HepG2 (cell line): ENCODE results near the gene LRP1B. TPM values are rescaled to one million over a fixed set of nuclear protein-coding genes. Genes with fewer than 3 reads are reported as not detected.

Source experiments
- ATAC-seq: fragments of 200-7000 bp; cut with Tn5 transposase; 3 replicates; pipeline ENCODE4 v1.9.1; 2020; ENCODE audit warnings: mild to moderate bottlenecking, moderate library complexity
- BruUV-seq: library from RNA; stranded (reverse); fragments of 400-500 nt; replicated peaks from 2 replicates; lab custom pipeline; 2021; lab: Mats Ljungman, UMichigan
- CTCF ChIA-PET: fragments of 300-600 bp; formaldehyde crosslinking; extraction: SDS; loops from one replicate; lab custom pipeline; 2021; ENCODE audit warnings: low total read pairs, inconsistent platforms, low intra/inter-chr PET ratio; lab: Yijun Ruan, JAX
- POLR2A ChIA-PET: fragments of 350-600 bp; sonication (Branson Sonifier 250); formaldehyde crosslinking; loops from one replicate; lab custom pipeline; 2020; ENCODE audit warnings: antibody characterized with exemption, inconsistent platforms; lab: Yijun Ruan, JAX
- DNase-seq: peaks from one replicate; pipeline ENCODE4 v3.0.0-alpha.2; 2015; ENCODE audit warnings: low spot score
- FAIRE-seq: peaks from 3 replicates; lab custom pipeline; 2011; peaks lifted over from hg19 to GRCh38; lab: Jason Lieb, UNC
- H2AFZ ChIP-seq: one replicate; pipeline ENCODE4 v1.6.1; 2011; ENCODE audit warnings: low read length, inconsistent platforms
- H3K27ac ChIP-seq: fragments of 300-600 bp; 3 replicates; pipeline ENCODE4 v1.8.0; 2011; ENCODE audit warnings: mixed run types, mild to moderate bottlenecking, mixed read lengths, low read length, inconsistent platforms; ENCODE audit not compliant: insufficient read depth; ENCODE audit errors: extremely low read length
- H3K27me3 ChIP-seq, 2 experiments: fragments of 200-600 bp in 1 of 2; 2 replicates in 1 of 2; 3 replicates in 1 of 2; pipeline versions ENCODE4 v1.6.0 to v1.8.0; 2011; ENCODE audit warnings: low read length in 2 of 2, mild to moderate bottlenecking in 2 of 2, moderate library complexity in 2 of 2, inconsistent platforms in 1 of 2; ENCODE audit not compliant: insufficient read depth in 2 of 2, control insufficient read depth in 1 of 2
- H3K36me3 ChIP-seq, 2 experiments: fragments of 200-600 bp in 1 of 2; replicated peaks in 1 of 2; 2 replicates in 1 of 2; 3 replicates in 1 of 2; pipeline versions ENCODE4 v1.5.1 to v1.8.0; 2011; ENCODE audit warnings: low read length in 2 of 2, inconsistent platforms in 1 of 2; ENCODE audit not compliant: insufficient read depth in 2 of 2, control insufficient read depth in 1 of 2
- H3K4me1 ChIP-seq: 2 replicates; pipeline ENCODE4 v1.5.1; 2012; ENCODE audit warnings: low read length, inconsistent platforms; ENCODE audit not compliant: insufficient read depth
- H3K4me2 ChIP-seq: 2 replicates; pipeline ENCODE4 v1.6.0; 2011; ENCODE audit warnings: low read depth, low read length, inconsistent platforms
- H3K4me3 ChIP-seq, 3 experiments: fragments of 200-600 bp in 1 of 3; sonication (generic), shearing (Covaris generic) in 1 of 3; replicated peaks in 1 of 3; 2 replicates each; pipeline ENCODE4 v1.5.1; 2011 to 2016; ENCODE audit warnings: low read length in 3 of 3, inconsistent platforms in 2 of 3, low read depth in 2 of 3, mild to moderate bottlenecking in 2 of 3, control low read depth in 1 of 3, mixed read lengths in 1 of 3; ENCODE audit not compliant: insufficient read depth in 1 of 3
- H3K79me2 ChIP-seq: one replicate; pipeline ENCODE4 v1.6.1; 2011; ENCODE audit warnings: low read length, inconsistent platforms; ENCODE audit not compliant: insufficient read depth
- H3K9ac ChIP-seq: 2 replicates; pipeline ENCODE4 v1.6.0; 2011; ENCODE audit warnings: mild to moderate bottlenecking, low read depth, low read length, inconsistent platforms; ENCODE audit not compliant: insufficient read depth
- H3K9me3 ChIP-seq: 2 replicates; pipeline ENCODE4 v1.5.1; 2012; ENCODE audit warnings: mild to moderate bottlenecking, low read length
- H4K20me1 ChIP-seq: 2 replicates; pipeline ENCODE4 v1.6.0; 2011; ENCODE audit warnings: inconsistent platforms, mild to moderate bottlenecking, low read length, moderate library complexity; ENCODE audit not compliant: insufficient read depth
- NR3C1 ChIP-seq: sonication (generic); formaldehyde crosslinking; IDR thresholded peaks from 2 replicates; pipeline ENCODE4 v1.4.0; 2020; ENCODE audit warnings: missing genetic modification reagents
- ZKSCAN8 ChIP-seq: IDR thresholded peaks from 2 replicates; pipeline ENCODE4 v1.6.1; 2016; ENCODE audit warnings: borderline replicate concordance, missing genetic modification reagents, missing compliant biosample characterization
- ZNF30 ChIP-seq: sonication (generic); formaldehyde crosslinking; IDR thresholded peaks from 2 replicates; pipeline ENCODE4 v1.5.0; 2020; ENCODE audit warnings: mild to moderate bottlenecking, missing genetic modification reagents
- ZNF552 ChIP-seq: sonication (generic); formaldehyde crosslinking; IDR thresholded peaks from 2 replicates; pipeline ENCODE4 v1.9.0; 2022; ENCODE audit warnings: missing genetic modification reagents, mild to moderate bottlenecking, borderline replicate concordance
- ZNF563 ChIP-seq: sonication (generic); formaldehyde crosslinking; IDR thresholded peaks from 2 replicates; pipeline ENCODE4 v1.8.0; 2022; ENCODE audit warnings: mild to moderate bottlenecking, moderate library complexity, missing genetic modification reagents
- ZNF710 ChIP-seq: sonication (generic); formaldehyde crosslinking; IDR thresholded peaks from 2 replicates; pipeline ENCODE4 v1.5.0; 2020; ENCODE audit warnings: mild to moderate bottlenecking, missing genetic modification reagents, borderline replicate concordance
- ZNF713 ChIP-seq: sonication (generic); formaldehyde crosslinking; IDR thresholded peaks from 2 replicates; pipeline ENCODE4 v1.4.0; 2020; ENCODE audit warnings: mild to moderate bottlenecking, missing genetic modification reagents
- ZNF75D ChIP-seq: sonication (generic); formaldehyde crosslinking; IDR thresholded peaks from 2 replicates; pipeline ENCODE4 v1.8.1; 2023; ENCODE audit warnings: missing genetic modification reagents, mild to moderate bottlenecking, borderline replicate concordance
- ZNF850 ChIP-seq: sonication (generic); formaldehyde crosslinking; conservative IDR thresholded peaks from 2 replicates; pipeline ENCODE4 v1.9.0; 2021; ENCODE audit warnings: mild to moderate bottlenecking, missing genetic modification reagents
- WGBS: methylation state at CpG from one replicate; pipeline ENCODE4 v1.1.6; 2017; ENCODE audit warnings: low lambda C conversion rate; 5-methylcytosine and 5-hydroxymethylcytosine counted together
- in situ Hi-C: cut with HindIII; loops from 2 replicates; pipeline ENCODE4 v1.10.0; 2017; ENCODE audit warnings: low pct_unique_long_range_greater_than_20kb; ENCODE audit not compliant: extremely low pct_ligation_motif_present
- intact Hi-C: fragments of 100-400 bp; cut with micrococcal nuclease; formaldehyde crosslinking; loops from one replicate; pipeline ENCODE4 v1.10.0; 2022; ENCODE audit not compliant: unreplicated experiment
- polyA plus RNA-seq, 8 experiments: library from polyadenylated mRNA; depleted of rRNA in 3 of 8; stranded (reverse) in 7 of 8; unstranded in 1 of 8; fragments of >200 nt; fragmentation: Illumina TruSeq in 4 of 8; extraction: Trizol in 4 of 8; gene quantifications; 2 replicates each; pipeline versions ENCODE4 v1.2.1 to v1.2.3, GENCODE V29; 2011 to 2016; ENCODE audit warnings: low read depth in 4 of 8, missing spikeins in 1 of 8, mixed read lengths in 1 of 8; ENCODE audit not compliant: insufficient read depth in 1 of 8
- total RNA-seq, 5 experiments: library from RNA; depleted of rRNA; stranded (reverse); fragments of >200 nt; fragmentation: Illumina TruSeq; extraction: Trizol; gene quantifications; 2 replicates each; pipeline ENCODE4 v1.2.3, GENCODE V29; 2016; ENCODE audit warnings: low read depth in 1 of 5
- TF ChIP-seq, protein P1 (sequence below): sonication (generic); formaldehyde crosslinking; IDR thresholded peaks from 2 replicates; pipeline ENCODE4 v1.5.0; 2020; ENCODE audit warnings: mild to moderate bottlenecking, missing genetic modification reagents
- TF ChIP-seq, protein P2 (sequence below): fragments of 450-650 bp; IDR thresholded peaks from 2 replicates; pipeline ENCODE4 v1.6.1; 2017

LRP1B gene
- total and polyA plus RNA-seq, 2 of the 13 experiments (the other 11 are each of a cell fraction or from before 2014, with no cell fraction given): 0.04 TPM; not detected in 1

DNA sequence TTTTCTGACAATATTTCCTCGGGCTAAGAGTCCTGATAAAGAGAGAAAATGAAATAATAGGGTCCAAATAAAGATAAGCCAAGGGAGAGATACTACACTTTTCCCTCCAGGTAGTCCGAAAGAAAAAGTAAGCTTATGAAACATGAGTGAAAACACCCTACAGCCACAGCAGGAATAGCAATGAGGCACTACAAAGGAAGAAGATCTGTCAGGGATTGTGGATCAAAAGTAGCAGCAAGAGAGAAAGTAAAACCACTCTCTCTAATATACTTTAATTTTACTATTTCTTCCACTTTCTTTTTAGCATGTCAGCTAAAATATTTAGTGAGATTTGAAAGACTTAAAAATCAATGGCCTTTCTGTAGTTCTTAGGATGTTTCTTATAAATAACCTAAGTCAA, 1601.8 kb downstream of the LRP1B start:
- Histone ChIP-seq H3K4me1 (no peaks in the 10 kb centered on the region), H3K4me2 (no peak overlapping the region), H3K9me3 (no peaks in the 10 kb centered on the region), H3K27me3 (no peaks in the 10 kb centered on the region), H3K27ac (no peak overlapping the region)
- no TSS peak for BruUV-seq
- intact Hi-C loops: no loop called here
- DNase-seq: no peak
- POLR2A ChIA-PET: no interaction called here
- no peak for ATAC-seq
- TF ChIP-seq ZNF563 (CRISPR knock-in tag): no peak
- no peak for TF ChIP-seq NR3C1 (CRISPR knock-in tag)
- no peak for TF ChIP-seq ZNF552 (CRISPR knock-in tag)
- no peak for TF ChIP-seq ZNF30
- no peak for TF ChIP-seq ZNF713 (CRISPR knock-in tag)
- TF ChIP-seq ZKSCAN8: no peak
- TF ChIP-seq ZNF75D (CRISPR knock-in tag): no peak
- no peak for TF ChIP-seq ZNF850
- TF ChIP-seq, protein P1, sequence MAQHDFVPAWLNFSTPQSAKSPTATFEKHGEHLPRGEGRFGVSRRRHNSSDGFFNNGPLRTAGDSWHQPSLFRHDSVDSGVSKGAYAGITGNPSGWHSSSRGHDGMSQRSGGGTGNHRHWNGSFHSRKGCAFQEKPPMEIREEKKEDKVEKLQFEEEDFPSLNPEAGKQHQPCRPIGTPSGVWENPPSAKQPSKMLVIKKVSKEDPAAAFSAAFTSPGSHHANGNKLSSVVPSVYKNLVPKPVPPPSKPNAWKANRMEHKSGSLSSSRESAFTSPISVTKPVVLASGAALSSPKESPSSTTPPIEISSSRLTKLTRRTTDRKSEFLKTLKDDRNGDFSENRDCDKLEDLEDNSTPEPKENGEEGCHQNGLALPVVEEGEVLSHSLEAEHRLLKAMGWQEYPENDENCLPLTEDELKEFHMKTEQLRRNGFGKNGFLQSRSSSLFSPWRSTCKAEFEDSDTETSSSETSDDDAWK (CRISPR knock-in tag): no peak
- no peak for TF ChIP-seq ZNF710 (CRISPR knock-in tag)
- TF ChIP-seq, protein P2, sequence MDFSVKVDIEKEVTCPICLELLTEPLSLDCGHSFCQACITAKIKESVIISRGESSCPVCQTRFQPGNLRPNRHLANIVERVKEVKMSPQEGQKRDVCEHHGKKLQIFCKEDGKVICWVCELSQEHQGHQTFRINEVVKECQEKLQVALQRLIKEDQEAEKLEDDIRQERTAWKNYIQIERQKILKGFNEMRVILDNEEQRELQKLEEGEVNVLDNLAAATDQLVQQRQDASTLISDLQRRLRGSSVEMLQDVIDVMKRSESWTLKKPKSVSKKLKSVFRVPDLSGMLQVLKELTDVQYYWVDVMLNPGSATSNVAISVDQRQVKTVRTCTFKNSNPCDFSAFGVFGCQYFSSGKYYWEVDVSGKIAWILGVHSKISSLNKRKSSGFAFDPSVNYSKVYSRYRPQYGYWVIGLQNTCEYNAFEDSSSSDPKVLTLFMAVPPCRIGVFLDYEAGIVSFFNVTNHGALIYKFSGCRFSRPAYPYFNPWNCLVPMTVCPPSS: no peak
- TF ChIP-seq, all 625 proteins: peak for 0
- Histone ChIP-seq H2AFZ (no peak overlapping the region), H3K36me3 (no peaks in the 10 kb centered on the region), H3K4me3 (no peak overlapping the region), H4K20me1 (no peaks in the 10 kb centered on the region), H3K9ac (no peak overlapping the region), H3K79me2 (no peaks in the 10 kb centered on the region)
- CTCF ChIA-PET: no interaction called here
- no peak for FAIRE-seq
- 8% methylated on average over 2 of the region's 2 CpGs for WGBS
- in situ Hi-C loops: no loop called here
